ENCODE results near the gene LCT.

DNA sequence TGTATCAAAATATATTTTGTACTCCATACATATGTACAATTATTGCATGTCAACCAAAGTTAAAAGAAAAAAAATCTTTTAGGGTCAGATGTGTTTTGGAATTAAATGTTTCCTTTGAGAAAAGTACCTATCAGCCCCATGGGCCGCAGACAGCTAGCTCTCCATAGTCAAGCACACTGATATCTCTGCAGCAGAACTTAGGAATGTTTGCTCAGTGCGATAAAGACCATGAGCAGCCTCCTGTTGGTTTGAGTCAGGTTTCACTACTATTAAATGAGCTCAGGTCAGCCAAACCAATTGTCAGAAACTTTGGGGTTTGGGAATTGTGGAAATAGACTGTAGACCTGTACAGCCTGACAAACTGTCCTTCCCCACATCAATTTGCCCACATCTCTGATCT is 33.7 kb downstream of the LCT start:
- TF ChIP-seq POLR2AphosphoS5 (IDR thresholded peaks at IDR 0.05) = no peak
- TF ChIP-seq, protein P1, sequence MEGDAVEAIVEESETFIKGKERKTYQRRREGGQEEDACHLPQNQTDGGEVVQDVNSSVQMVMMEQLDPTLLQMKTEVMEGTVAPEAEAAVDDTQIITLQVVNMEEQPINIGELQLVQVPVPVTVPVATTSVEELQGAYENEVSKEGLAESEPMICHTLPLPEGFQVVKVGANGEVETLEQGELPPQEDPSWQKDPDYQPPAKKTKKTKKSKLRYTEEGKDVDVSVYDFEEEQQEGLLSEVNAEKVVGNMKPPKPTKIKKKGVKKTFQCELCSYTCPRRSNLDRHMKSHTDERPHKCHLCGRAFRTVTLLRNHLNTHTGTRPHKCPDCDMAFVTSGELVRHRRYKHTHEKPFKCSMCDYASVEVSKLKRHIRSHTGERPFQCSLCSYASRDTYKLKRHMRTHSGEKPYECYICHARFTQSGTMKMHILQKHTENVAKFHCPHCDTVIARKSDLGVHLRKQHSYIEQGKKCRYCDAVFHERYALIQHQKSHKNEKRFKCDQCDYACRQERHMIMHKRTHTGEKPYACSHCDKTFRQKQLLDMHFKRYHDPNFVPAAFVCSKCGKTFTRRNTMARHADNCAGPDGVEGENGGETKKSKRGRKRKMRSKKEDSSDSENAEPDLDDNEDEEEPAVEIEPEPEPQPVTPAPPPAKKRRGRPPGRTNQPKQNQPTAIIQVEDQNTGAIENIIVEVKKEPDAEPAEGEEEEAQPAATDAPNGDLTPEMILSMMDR (IDR thresholded peaks at IDR 0.05) = no peak

Measured in esophagus muscularis mucosa (tissue), 3 donors.